COLO668 (cell line): ENCODE measurements around the gene ART4.

Experiments used
- DNase-seq: peaks from one replicate; lab custom pipeline; 2025; ENCODE audit not compliant: unreplicated experiment; lab: John Stamatoyannopoulos, UW

Gene ART4

DNA sequence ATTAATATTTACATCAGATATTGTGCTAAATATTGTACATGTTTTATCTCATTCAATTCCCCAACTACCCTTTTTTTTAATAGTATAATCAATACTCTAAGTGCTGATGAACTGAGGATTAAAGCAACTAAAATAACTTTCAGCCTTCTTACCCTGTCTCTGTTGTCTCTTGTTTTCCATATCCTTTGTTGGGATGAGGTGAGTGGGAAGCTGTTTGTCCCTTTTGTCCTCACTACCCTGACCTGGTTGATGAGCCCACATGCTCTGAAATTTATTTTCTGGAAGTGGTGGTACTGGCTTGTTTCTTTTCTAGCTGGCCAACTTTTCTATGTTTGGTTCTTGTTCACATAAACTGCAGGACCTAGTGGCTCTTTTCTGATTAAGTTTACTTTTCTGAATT is 9.6 kb upstream of the ART4 start:
- no peak for DNase-seq

DNA sequence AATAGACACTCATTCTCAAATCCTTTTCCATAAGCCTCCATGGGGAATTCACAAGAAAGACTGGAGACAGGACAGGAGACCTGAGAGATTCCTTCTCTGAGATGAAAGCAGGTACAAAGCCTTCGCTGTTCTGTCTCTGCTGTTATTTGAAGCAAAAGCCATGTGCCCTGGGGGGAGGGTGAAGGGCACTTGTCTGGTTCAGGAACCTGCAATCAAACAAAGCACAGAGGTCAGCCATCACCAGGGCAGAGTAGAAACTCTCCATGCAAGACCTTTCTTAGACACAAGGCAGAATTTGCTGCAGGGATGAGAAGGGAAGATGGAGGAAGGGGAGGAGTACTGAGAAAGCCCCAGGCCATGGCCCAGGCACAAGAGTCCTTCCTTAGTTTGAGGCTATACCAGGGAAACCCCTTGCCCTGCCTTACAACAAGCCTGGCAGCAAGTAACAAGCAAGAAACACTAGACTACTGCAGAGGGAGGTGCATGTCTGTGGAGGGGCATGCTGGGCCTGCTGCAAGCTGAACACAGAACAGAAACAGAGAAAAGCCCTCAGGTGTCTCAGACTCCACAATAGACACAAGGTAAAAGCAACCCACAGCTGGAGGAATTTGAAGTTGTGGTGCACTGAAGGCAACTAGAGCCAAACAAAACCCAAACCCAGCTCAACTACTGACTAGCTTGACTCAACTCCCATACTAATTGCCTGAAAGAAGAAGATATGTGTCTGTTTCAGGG is 7.8 kb upstream of the ART4 start:
- DNase-seq: no peak

DNA sequence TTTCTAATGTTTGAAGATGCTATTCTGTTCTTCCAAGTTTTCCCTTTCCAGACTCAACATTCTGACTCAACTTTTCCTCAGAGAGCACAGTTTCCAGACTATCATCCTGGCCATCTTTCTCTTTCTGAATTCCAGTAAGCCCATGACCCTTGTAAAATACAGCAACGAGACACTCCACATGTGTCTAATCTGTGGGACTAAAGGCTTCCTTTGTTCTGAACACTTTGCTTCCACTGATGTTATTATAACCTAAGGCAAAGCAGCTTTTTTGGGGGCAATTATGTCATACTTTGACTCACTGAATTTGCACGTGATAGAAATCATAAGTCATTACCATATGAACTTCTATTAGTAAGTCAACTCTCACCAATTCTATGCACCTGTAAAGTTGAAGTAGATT is 6.3 kb upstream of the ART4 start:
- DNase-seq: no peak

DNA sequence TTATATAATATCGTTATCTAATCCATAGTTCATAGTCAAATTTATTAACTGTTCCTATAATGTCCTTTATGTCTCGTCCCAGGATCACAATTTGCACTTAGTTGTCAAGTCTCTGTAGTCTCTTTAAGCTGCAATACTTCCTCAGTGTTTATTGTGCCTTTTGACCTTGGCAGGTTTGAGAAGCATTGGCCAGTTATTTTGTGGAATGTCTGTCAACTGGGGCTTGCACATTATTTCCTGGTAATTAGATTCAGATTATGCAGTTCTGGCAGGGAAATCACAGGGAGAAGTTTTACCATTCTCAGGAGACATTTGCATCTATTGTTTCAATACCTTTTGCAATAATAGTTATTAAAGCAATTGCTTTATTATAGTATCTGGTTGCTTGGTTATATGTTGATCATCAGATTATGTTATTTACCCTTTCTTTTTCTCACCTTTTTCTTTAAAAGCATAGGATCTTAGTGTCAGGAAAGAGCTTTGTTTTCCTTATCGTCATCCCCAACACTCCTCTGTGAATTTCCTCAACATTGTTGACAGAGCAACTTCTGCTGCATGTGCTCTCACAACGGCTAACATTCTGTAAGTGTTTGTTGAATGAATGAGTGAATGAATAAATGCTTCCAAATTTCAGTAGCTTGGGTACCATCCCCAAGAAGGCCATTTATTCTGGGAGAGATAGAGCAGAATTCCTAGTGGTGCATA is 3.7 kb upstream of the ART4 start:
- no peak for DNase-seq

DNA sequence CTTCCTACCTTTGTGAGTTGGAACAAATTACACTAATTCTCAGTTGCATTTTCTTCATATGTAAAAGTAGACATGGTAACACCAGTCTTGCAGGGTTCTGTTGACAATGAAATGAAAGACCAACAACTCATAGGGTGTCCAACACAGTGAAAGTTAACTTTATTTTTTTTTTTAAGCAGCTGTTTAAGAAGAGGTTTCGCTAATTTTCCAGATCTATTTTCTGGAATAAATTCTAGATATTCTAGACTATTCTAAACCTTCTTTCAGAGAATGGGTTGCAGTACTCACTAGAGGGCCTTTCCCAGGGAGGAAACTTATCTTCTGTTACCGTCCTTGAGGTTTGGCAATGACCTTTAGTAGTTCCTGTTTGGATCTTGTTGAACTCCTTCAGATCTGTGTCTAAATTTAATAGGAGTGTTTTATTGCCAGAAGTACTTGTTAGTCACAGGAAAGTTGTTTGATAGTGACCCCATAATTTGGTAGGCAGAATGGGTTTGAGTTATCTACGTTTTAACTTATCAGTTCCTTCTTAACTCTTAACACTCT is 2.8 kb upstream of the ART4 start:
- DNase-seq: no peak

DNA sequence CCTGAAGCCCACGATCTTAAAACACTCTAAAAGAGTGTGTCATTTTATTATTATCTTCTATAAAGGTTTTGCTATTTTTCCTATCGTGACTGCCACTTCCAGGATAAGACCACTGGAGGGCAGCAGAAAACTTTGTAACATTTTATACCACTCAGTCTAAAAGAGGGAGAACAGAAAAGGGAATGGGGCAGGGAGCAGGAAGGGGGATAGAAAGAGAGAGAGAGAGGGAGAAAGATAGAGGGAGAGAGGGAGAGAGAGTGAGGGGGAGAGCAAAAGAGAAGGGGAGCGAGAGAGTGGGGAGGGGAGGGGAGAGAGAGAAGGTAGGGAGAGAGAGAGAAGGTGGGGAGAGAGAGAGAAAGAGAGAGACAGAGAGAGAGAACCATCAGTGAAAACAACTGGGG is 2.0 kb upstream of the ART4 start:
- peak; percentile 4 for DNase-seq

DNA sequence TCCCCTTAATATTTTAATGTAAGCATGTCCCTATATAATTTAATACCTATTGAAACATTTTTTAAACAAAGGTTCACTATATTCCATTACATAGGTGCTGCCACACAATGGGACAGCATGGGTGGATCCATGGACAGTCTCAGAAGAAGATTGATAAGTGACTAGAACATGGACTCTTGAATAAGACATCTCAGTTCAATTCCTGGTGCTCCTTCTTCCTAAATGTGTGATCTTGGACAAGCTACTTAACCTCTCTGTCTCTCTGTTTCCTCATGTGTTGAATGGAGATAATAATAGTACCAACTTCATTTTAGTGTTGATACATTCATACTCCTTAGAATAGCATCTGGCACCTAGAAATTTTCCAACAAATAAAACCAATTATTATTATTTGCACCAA is 1.1 kb upstream of the ART4 start:
- no peak for DNase-seq

DNA sequence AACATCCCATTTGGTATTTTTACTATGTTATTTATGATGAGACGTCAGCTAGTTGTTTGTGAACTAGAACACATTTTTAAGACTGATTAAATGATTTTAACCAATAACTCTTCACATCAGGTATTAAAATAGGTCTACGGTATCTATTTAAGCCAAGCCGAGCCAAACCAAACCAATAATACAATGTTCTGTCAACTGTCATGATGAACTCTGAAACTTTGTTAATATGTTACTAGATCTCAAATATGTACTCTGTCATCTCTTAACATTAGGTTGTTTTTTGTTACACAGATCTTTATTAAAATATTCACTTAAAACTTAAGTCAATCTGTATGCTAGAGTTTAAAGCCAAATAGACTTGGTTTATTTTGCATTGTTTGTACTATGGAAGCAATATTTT is 1.0 kb downstream of the ART4 start:
- DNase-seq: no peak

DNA sequence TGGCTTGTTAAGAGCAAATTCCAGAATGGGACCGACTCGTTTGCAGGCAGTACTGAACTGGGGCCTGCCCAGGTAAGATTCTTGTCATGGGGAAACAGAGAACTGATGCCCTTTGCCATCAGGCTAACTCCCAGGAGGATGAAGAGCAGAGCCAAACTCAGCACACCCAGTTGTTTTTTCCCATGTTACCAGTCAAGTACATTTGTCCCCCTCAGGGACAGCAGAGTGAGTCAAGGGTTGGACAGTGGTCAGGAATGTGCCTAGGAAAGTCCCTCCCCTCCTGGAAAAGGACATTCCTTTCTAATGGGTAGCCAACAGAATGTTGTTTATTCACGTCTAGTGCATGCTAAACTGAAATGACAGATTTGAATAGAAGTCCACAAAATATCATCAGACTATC is 1.6 kb downstream of the ART4 start:
- DNase-seq: no peak

DNA sequence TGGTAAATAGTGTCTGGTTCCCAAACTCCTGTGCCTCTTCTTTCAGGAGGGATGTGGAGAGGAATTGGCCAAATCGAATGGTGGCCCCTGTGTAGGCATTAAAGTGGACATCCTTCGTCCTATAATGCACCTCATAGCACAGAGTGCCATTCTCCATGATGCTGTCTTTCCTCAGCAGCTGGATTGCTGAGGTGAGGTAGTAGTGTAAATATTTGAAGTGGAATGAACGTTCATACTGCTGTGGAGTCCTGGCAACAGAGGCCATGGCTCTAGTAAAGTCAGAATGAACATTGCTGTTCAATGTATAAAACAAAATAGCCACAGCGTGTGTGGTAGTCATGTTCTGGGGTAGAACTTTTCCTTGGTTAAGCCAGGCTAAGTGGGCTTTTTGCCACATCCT is 2.7 kb downstream of the ART4 start:
- DNase-seq: peak; percentile 1

DNA sequence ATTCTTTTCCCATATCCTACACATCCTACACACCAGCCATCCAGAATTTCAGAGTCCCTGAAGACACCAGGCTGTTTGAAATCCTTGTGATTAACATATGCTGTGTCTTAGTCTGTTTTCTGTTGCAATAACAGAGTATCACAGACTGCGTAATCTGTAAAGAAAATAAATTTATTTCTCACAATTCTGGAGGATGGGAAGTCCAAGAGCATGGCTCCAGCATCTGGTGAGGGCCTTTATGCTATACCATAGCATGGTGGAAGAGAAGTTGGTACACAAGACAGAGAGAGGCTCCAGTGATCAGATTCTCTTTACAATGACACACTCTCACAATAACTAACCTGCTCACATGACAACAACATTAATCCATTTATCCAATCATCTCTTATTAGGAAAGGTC is 4.1 kb downstream of the ART4 start:
- no peak for DNase-seq

DNA sequence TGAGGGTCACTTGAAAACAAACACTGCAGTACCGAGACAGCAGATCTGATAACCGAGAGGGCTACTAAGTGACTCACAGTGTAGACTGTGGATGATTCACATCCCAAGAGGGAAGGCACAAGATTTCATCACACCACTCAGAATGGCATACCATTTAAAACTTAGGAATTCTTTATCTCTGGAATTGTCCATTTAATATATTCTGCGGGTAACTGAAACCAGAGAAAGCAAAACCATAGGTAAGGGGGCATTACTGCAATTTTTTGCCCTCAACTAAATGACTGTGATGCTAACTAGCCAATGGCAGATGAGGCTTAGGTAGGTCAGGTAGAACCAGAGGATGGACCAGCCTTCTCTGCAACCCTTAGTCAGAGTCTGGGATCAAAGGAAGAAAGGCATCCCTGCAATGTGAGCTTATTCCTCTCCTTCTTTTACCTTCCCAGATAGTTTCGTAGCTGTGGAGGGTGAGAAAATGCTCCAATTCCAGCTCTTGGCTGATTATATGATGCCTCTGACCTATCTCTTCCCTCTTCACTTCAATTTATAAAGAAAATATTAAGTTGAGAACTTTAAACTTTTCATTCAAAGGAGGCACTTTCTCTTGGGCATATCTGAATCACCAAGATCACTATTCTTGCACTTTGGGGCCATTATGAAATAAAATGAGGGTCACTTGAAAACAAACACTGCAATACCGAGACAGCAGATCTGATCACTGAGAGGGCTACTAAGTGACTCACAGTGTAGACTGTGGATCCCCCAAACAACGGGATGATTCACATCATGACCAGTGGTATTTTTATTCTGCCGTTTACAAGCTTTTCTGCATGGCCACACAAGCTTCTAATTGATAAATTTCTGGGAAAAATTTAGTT is 6.8 kb downstream of the ART4 start:
- DNase-seq: no peak

DNA sequence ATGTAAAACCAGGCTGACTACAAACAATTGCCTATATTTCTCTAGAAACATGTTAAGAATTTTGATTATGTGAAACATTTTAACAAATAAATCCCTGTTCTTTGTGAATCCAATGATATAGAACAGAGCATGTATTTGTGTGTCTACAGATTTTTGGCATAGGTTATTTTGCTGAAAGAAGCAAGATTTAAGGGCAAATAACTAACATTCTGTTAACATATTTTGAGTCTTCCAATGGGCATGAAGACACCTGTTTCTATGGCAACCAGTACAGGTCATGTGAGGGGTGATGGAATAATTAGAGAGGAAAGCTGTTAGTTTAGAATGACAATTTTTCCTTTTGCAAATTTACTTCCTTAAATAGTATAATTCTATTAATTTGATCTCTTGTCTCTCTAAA is 8.8 kb downstream of the ART4 start:
- DNase-seq: no peak

DNA sequence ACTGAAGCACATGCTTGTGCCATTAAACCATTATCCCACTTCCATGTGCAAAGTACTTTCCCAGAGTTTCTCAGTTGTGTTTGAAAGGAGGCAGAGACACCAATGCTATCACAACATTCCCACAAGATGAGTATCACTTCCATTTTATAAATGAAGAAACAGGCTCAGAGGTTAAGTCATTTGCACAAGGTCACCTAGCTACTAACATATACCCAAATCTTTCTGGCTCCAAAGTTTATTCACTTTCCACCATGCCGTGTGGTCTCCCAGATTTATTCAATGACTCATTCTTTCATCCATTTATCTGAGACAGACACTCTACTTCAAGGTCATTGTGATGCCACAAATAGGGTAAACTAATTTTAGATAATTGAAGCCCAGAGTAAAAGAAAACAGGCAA is 9.4 kb downstream of the ART4 start:
- no peak for DNase-seq

DNA sequence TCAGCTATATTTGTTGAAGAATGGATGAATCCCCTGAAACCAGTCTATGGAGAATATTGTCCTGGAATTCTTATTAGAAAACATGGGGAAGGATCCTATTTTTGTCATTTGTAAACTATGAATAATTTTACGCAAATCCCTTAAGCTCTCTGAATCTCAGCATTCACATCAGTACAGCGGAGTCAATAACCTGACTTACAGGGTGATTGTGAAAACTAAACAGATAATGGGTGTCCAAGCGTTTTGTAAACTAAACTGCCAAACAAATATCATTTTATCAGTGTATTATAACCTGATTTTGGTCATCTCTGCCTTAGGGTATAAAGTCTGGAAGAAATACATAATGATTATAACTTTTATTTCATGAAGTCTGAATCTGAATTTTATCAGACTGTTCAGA is 10.0 kb downstream of the ART4 start:
- DNase-seq: no peak

DNA sequence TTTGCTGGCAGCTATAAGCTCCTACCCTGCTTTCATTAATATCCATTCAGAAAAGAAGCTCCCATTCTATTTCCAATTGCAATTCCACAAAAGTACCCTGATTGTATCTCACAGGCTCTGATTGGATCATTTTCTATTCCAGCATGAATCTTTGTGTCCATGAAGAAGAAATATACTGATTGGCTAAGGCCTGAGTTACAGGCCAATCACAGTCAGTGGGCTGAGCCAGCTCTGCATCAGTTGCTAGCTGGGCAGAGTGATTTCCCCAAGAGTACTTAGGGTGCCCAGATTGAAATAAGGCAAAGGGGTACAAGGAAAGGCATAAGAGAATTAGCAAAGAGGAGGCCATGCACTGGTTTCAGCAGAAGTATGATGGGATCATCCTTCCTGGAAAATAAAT is 14.4 kb downstream of the ART4 start:
- no peak for DNase-seq

DNA sequence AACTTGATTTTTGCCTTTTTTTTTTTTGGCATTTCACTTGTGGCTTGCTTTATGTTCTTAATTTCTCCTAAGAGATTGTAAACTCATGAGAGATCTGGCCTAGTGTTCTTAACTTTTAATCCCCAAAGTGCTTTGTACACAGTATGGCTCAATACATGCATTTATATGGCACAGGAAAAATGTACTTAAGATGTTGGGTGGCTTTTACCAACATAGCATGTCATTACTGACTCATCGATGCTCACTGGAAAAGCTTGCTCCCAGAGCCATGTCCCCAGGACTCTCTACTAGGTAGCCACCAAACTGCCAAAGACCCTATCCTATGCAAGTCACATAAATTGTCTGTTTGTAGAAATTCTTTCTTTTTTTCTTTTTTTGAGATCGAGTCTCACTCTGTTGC is 16.3 kb downstream of the ART4 start:
- no peak for DNase-seq

DNA sequence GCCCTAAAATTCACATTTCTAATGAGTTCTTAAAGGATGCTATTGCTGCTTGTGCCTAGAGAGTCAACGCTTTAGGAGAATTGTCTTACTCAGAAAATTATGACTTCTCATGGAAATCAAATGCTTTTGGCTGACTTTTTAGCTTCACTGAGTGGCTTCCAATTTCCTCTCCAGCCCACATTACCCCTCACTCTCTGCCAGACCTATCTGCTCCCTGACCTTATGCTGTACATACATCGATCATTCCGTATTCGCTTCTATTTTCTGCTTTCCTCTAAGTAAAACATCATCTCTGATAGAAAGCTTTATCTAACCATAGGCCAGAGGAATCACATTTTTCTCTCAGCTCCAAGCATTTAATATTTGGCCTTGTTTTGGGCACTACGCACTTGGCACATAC is 16.8 kb downstream of the ART4 start:
- no peak for DNase-seq

DNA sequence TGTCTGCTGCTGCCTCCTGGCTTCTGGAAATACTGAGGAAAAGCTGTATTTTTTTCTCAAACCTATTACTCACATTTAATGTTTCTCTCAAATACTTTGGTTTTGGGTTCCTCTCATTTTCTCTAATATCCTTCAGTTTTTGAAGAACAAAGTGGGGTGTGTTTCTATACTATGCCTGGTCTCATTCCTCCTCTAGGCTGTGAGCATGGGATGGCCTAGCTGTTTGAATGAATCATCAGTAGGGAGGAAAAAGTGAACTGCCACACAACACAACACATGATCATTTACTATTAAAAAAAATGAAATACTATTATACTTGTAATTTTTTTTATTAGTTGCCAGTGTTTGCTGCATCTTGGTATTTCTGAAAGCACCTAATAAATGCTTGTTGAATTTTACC is 18.1 kb downstream of the ART4 start:
- no peak for DNase-seq

DNA sequence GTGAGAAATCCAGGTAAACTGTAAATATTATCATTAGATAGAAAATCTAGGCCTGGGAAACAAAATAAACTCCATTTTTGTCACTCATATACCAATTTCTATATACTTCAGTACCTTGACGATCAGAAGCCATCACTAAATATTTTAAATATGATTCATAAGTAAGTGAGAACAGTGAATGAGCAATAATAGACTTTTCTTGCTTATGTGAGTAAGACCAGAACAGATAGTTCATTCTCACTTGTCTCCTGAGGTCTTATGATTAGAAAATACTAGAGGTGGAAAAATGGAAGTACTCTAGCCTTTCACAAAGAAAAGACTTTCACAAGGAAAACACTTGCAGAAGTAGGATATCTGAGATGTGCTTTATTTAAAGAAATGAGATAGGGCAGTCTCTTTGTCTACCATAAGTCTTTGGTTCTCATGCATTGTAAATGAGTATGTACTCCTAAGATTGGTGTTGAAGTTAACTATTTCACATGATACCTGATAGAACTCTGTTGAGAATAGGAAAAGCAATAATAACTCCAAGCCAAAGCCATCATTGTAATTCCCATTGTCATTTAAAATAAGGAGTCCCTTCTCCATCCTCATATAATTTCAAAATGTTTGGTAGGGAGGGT is 19.2 kb downstream of the ART4 start:
- DNase-seq: no peak

DNA sequence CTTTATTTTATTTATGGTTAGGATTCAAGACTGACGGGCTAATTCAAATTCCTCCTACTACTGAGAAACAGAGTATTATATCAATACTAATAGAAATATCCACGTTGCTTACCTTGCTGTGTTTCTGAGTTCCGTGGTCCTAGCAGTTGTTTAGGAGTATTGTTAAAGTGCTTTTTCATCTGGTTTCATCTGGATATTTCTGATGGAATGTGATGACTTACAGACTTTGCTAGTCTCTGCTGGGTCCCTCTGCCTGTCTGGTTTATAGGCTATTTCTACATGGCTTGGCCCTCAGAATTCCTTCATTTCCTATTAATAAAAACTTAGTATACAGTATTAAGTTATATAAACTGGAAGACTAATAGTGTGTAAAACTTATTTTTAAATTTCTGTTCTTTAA is 29.3 kb downstream of the ART4 start, which contains the start of gene SMCO3:
TSS of gene SMCO3 (minus strand) at position 169 of the 400 bp plus-strand sequence. CDS start 7,502 bp downstream, outside the sequence.
- no peak for DNase-seq
